Liver (tissue), 3 donors: Measurements from ENCODE around the gene VSIG10L2.

Source experiments
- EGR1 ChIP-seq, 2 donors: IDR thresholded peaks; 2 replicates each; pipeline ENCODE4 v1.6.1; 2016 to 2018; ENCODE audit warnings: antibody characterized with exemption in 2 of 2, low read depth in 2 of 2
- FOXA1 ChIP-seq: IDR thresholded peaks from 2 replicates; pipeline ENCODE4 v1.6.1; 2016; ENCODE audit warnings: antibody characterized with exemption
- FOXA2 ChIP-seq: IDR thresholded peaks from 2 replicates; pipeline ENCODE4 v1.6.1; 2016; ENCODE audit warnings: antibody characterized with exemption
- GABPA ChIP-seq, 2 donors: IDR thresholded peaks in 1 of 2; conservative IDR thresholded peaks in 1 of 2; 2 replicates each; pipeline ENCODE4 v1.6.1; 2016; ENCODE audit warnings: antibody characterized with exemption in 2 of 2, mild to moderate bottlenecking in 1 of 2, moderate library complexity in 1 of 2
- HNF4G ChIP-seq: IDR thresholded peaks from 2 replicates; pipeline ENCODE4 v1.6.1; 2016; ENCODE audit warnings: antibody characterized with exemption
- JUND ChIP-seq, 2 donors: IDR thresholded peaks; 2 replicates each; pipeline ENCODE4 v1.6.1; 2016; ENCODE audit warnings: antibody characterized with exemption in 2 of 2
- MAX ChIP-seq: IDR thresholded peaks from 2 replicates; pipeline ENCODE4 v1.6.1; 2016; ENCODE audit warnings: antibody characterized with exemption
- NR2F2 ChIP-seq: IDR thresholded peaks from 2 replicates; pipeline ENCODE4 v1.6.1; 2016; ENCODE audit warnings: antibody characterized with exemption
- SP1 ChIP-seq: IDR thresholded peaks from 2 replicates; pipeline ENCODE4 v1.6.1; 2018; ENCODE audit warnings: antibody characterized with exemption, mild to moderate bottlenecking
- TAF1 ChIP-seq: conservative IDR thresholded peaks from 2 replicates; pipeline ENCODE4 v1.6.1; 2016; ENCODE audit warnings: antibody characterized with exemption, mild to moderate bottlenecking
- YY1 ChIP-seq: IDR thresholded peaks from 2 replicates; pipeline ENCODE4 v1.6.1; 2016; ENCODE audit warnings: antibody characterized with exemption, mild to moderate bottlenecking
- TF ChIP-seq, protein P1 (sequence below): fragments of 150-350 bp; IDR thresholded peaks from 2 replicates; pipeline ENCODE4 v1.5.1; 2017; ENCODE audit warnings: improper control_type of control experiment, low read depth, low read length; ENCODE audit not compliant: missing input control
- TF ChIP-seq, protein P2 (sequence below): IDR thresholded peaks from 2 replicates; pipeline ENCODE4 v1.6.1; 2016; ENCODE audit warnings: antibody characterized with exemption, mild to moderate bottlenecking
- donor health status: healthy.
- donor health status: healthy.

- TF ChIP-seq JUND (IDR thresholded peaks at IDR 0.05) = no peak
- TF ChIP-seq TAF1 = no peak
- TF ChIP-seq, protein P1, sequence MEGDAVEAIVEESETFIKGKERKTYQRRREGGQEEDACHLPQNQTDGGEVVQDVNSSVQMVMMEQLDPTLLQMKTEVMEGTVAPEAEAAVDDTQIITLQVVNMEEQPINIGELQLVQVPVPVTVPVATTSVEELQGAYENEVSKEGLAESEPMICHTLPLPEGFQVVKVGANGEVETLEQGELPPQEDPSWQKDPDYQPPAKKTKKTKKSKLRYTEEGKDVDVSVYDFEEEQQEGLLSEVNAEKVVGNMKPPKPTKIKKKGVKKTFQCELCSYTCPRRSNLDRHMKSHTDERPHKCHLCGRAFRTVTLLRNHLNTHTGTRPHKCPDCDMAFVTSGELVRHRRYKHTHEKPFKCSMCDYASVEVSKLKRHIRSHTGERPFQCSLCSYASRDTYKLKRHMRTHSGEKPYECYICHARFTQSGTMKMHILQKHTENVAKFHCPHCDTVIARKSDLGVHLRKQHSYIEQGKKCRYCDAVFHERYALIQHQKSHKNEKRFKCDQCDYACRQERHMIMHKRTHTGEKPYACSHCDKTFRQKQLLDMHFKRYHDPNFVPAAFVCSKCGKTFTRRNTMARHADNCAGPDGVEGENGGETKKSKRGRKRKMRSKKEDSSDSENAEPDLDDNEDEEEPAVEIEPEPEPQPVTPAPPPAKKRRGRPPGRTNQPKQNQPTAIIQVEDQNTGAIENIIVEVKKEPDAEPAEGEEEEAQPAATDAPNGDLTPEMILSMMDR = no peak
- TF ChIP-seq SP1 = no peak
- TF ChIP-seq, protein P2, sequence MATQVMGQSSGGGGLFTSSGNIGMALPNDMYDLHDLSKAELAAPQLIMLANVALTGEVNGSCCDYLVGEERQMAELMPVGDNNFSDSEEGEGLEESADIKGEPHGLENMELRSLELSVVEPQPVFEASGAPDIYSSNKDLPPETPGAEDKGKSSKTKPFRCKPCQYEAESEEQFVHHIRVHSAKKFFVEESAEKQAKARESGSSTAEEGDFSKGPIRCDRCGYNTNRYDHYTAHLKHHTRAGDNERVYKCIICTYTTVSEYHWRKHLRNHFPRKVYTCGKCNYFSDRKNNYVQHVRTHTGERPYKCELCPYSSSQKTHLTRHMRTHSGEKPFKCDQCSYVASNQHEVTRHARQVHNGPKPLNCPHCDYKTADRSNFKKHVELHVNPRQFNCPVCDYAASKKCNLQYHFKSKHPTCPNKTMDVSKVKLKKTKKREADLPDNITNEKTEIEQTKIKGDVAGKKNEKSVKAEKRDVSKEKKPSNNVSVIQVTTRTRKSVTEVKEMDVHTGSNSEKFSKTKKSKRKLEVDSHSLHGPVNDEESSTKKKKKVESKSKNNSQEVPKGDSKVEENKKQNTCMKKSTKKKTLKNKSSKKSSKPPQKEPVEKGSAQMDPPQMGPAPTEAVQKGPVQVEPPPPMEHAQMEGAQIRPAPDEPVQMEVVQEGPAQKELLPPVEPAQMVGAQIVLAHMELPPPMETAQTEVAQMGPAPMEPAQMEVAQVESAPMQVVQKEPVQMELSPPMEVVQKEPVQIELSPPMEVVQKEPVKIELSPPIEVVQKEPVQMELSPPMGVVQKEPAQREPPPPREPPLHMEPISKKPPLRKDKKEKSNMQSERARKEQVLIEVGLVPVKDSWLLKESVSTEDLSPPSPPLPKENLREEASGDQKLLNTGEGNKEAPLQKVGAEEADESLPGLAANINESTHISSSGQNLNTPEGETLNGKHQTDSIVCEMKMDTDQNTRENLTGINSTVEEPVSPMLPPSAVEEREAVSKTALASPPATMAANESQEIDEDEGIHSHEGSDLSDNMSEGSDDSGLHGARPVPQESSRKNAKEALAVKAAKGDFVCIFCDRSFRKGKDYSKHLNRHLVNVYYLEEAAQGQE = no peak
- no peak for TF ChIP-seq YY1
- no peak for TF ChIP-seq EGR1 (IDR thresholded peaks at IDR 0.05; ENCODE audit: low read depth in 2 of 2)
- no peak for TF ChIP-seq MAX
- TF ChIP-seq GABPA (IDR thresholded peaks at IDR 0.05 in 1 of 2, conservative IDR thresholded peaks at IDR 0.05 in 1 of 2) = no peak
- no peak for TF ChIP-seq FOXA2
- TF ChIP-seq HNF4G = no peak
- TF ChIP-seq NR2F2 = no peak
- TF ChIP-seq FOXA1 = no peak
These were observed 640 bp upstream of the VSIG10L2 start for GRCh38 chr11:125945011-125945796.
